ENCODE measurements around the gene A2M.

Gene A2M

GRCh38 chr12:9095322-9095721 lies 20.4 kb downstream of the A2M start:
- Histone ChIP-seq H3K4me3 (ENCODE audit: low read depth in 1 of 2, low read length in 2 of 2) (no peak overlapping the region), H3K27ac (ENCODE audit: low read length) (no peak overlapping the region), H3K4me1 (ENCODE audit: control insufficient read depth in 1 of 2, insufficient read depth in 2 of 2, low read length in 2 of 2) (peaks cover 0 to 4% of the 10 kb centered on the region in 2 donors), H3K9me3 (ENCODE audit: control insufficient read depth in 1 of 2, low read length in 2 of 2) (no peaks in the 10 kb centered on the region), H3K36me3 (ENCODE audit: control insufficient read depth in 1 of 2, insufficient read depth in 2 of 2, low read length in 2 of 2) (peaks cover 42 to 54% of the 10 kb centered on the region in 2 donors), H3K27me3 (ENCODE audit: low read depth, low read length) (no peaks in the 10 kb centered on the region)

GRCh38 chr12:9094512-9095206 lies 21.1 kb downstream of the A2M start:
- Histone ChIP-seq H3K9me3 (ENCODE audit: control insufficient read depth in 1 of 2, low read length in 2 of 2) (no peaks in the 10 kb centered on the region), H3K27me3 (ENCODE audit: low read depth, low read length) (no peaks in the 10 kb centered on the region), H3K4me3 (ENCODE audit: low read depth in 1 of 2, low read length in 2 of 2) (no peak overlapping the region), H3K27ac (ENCODE audit: low read length) (no peak overlapping the region), H3K36me3 (ENCODE audit: control insufficient read depth in 1 of 2, insufficient read depth in 2 of 2, low read length in 2 of 2) (peaks cover 46 to 59% of the 10 kb centered on the region in 2 donors), H3K4me1 (ENCODE audit: control insufficient read depth in 1 of 2, insufficient read depth in 2 of 2, low read length in 2 of 2) (peaks cover 0 to 4% of the 10 kb centered on the region in 2 donors)

GRCh38 chr12:9091891-9092598 lies 23.7 kb downstream of the A2M start:
- Histone ChIP-seq H3K9me3 (ENCODE audit: control insufficient read depth in 1 of 2, low read length in 2 of 2) (no peaks in the 10 kb centered on the region), H3K27ac (ENCODE audit: low read length) (no peak overlapping the region), H3K36me3 (ENCODE audit: control insufficient read depth in 1 of 2, insufficient read depth in 2 of 2, low read length in 2 of 2) (peaks cover 48 to 51% of the 10 kb centered on the region in 2 donors), H3K27me3 (ENCODE audit: low read depth, low read length) (no peaks in the 10 kb centered on the region), H3K4me1 (ENCODE audit: control insufficient read depth in 1 of 2, insufficient read depth in 2 of 2, low read length in 2 of 2) (peaks cover 0 to 4% of the 10 kb centered on the region in 2 donors), H3K4me3 (ENCODE audit: low read depth in 1 of 2, low read length in 2 of 2) (no peak overlapping the region)

GRCh38 chr12:9090220-9090619 lies 25.5 kb downstream of the A2M start:
- H3K27ac ChIP-seq (ENCODE audit: low read length), result no peak overlapping the region
- H3K9me3 ChIP-seq (ENCODE audit: control insufficient read depth in 1 of 2, low read length in 2 of 2), result no peaks in the 10 kb centered on the region
- H3K27me3 ChIP-seq (ENCODE audit: low read depth, low read length), result no peaks in the 10 kb centered on the region
- no peak overlapping the region for H3K4me3 ChIP-seq (ENCODE audit: low read depth in 1 of 2, low read length in 2 of 2)
- H3K4me1 ChIP-seq (ENCODE audit: control insufficient read depth in 1 of 2, insufficient read depth in 2 of 2, low read length in 2 of 2), result peaks cover 0 to 4% of the 10 kb centered on the region in 2 donors
- peaks cover 44 to 51% of the 10 kb centered on the region in 2 donors for H3K36me3 ChIP-seq (ENCODE audit: control insufficient read depth in 1 of 2, insufficient read depth in 2 of 2, low read length in 2 of 2)

- Histone ChIP-seq H3K9me3 (ENCODE audit: control insufficient read depth in 1 of 2, low read length in 2 of 2) (peaks cover 0 to 5% of the 10 kb centered on the region in 2 donors), H3K36me3 (ENCODE audit: control insufficient read depth in 1 of 2, insufficient read depth in 2 of 2, low read length in 2 of 2) (peaks cover 38 to 58% of the 10 kb centered on the region in 2 donors), H3K4me1 (ENCODE audit: control insufficient read depth in 1 of 2, insufficient read depth in 2 of 2, low read length in 2 of 2) (no peaks in the 10 kb centered on the region), H3K27me3 (ENCODE audit: low read depth, low read length) (no peaks in the 10 kb centered on the region), H3K27ac (ENCODE audit: low read length) (no peak overlapping the region), H3K4me3 (ENCODE audit: low read depth in 1 of 2, low read length in 2 of 2) (no peak overlapping the region)
Measured at GRCh38 chr12:9087087-9087835, 28.5 kb downstream of the A2M start.

- H3K4me1 ChIP-seq (ENCODE audit: control insufficient read depth in 1 of 2, insufficient read depth in 2 of 2, low read length in 2 of 2), result no peaks in the 10 kb centered on the region
- peaks cover 38 to 57% of the 10 kb centered on the region in 2 donors for H3K36me3 ChIP-seq (ENCODE audit: control insufficient read depth in 1 of 2, insufficient read depth in 2 of 2, low read length in 2 of 2)
- H3K9me3 ChIP-seq (ENCODE audit: control insufficient read depth in 1 of 2, low read length in 2 of 2), result peaks cover 0 to 5% of the 10 kb centered on the region in 2 donors
- no peaks in the 10 kb centered on the region for H3K27me3 ChIP-seq (ENCODE audit: low read depth, low read length)
- no peak overlapping the region for H3K27ac ChIP-seq (ENCODE audit: low read length)
- no peak overlapping the region for H3K4me3 ChIP-seq (ENCODE audit: low read depth in 1 of 2, low read length in 2 of 2)
Measured at GRCh38 chr12:9086087-9086486, 29.6 kb downstream of the A2M start.

- Histone ChIP-seq H3K4me3 (ENCODE audit: low read depth in 1 of 2, low read length in 2 of 2) (no peak overlapping the region), H3K36me3 (ENCODE audit: control insufficient read depth in 1 of 2, insufficient read depth in 2 of 2, low read length in 2 of 2) (peaks cover 32 to 43% of the 10 kb centered on the region in 2 donors), H3K27me3 (ENCODE audit: low read depth, low read length) (no peaks in the 10 kb centered on the region), H3K4me1 (ENCODE audit: control insufficient read depth in 1 of 2, insufficient read depth in 2 of 2, low read length in 2 of 2) (no peaks in the 10 kb centered on the region), H3K9me3 (ENCODE audit: control insufficient read depth in 1 of 2, low read length in 2 of 2) (peaks cover 0 to 5% of the 10 kb centered on the region in 2 donors), H3K27ac (ENCODE audit: low read length) (no peak overlapping the region)
Measured at GRCh38 chr12:9084417-9084816, 31.3 kb downstream of the A2M start.

- Histone ChIP-seq H3K9me3 (ENCODE audit: control insufficient read depth in 1 of 2, low read length in 2 of 2) (peaks cover 0 to 5% of the 10 kb centered on the region in 2 donors), H3K27ac (ENCODE audit: low read length) (no peak overlapping the region), H3K27me3 (ENCODE audit: low read depth, low read length) (no peaks in the 10 kb centered on the region), H3K4me1 (ENCODE audit: control insufficient read depth in 1 of 2, insufficient read depth in 2 of 2, low read length in 2 of 2) (no peaks in the 10 kb centered on the region), H3K36me3 (ENCODE audit: control insufficient read depth in 1 of 2, insufficient read depth in 2 of 2, low read length in 2 of 2) (peaks cover 37 to 41% of the 10 kb centered on the region in 2 donors), H3K4me3 (ENCODE audit: low read depth in 1 of 2, low read length in 2 of 2) (no peak overlapping the region)
Measured at GRCh38 chr12:9083793-9084192, 31.9 kb downstream of the A2M start.

GRCh38 chr12:9081667-9082427 lies 33.9 kb downstream of the A2M start:
- H3K4me3 ChIP-seq (ENCODE audit: low read depth in 1 of 2, low read length in 2 of 2), result no peak overlapping the region
- no peaks in the 10 kb centered on the region for H3K4me1 ChIP-seq (ENCODE audit: control insufficient read depth in 1 of 2, insufficient read depth in 2 of 2, low read length in 2 of 2)
- H3K36me3 ChIP-seq (ENCODE audit: control insufficient read depth in 1 of 2, insufficient read depth in 2 of 2, low read length in 2 of 2), result peaks cover 41 to 53% of the 10 kb centered on the region in 2 donors
- H3K27me3 ChIP-seq (ENCODE audit: low read depth, low read length), result no peaks in the 10 kb centered on the region
- no peak overlapping the region for H3K27ac ChIP-seq (ENCODE audit: low read length)
- H3K9me3 ChIP-seq (ENCODE audit: control insufficient read depth in 1 of 2, low read length in 2 of 2), result peaks cover 0 to 5% of the 10 kb centered on the region in 2 donors

- Histone ChIP-seq H3K4me1 (ENCODE audit: control insufficient read depth in 1 of 2, insufficient read depth in 2 of 2, low read length in 2 of 2) (no peaks in the 10 kb centered on the region), H3K36me3 (ENCODE audit: control insufficient read depth in 1 of 2, insufficient read depth in 2 of 2, low read length in 2 of 2) (peaks cover 49 to 53% of the 10 kb centered on the region in 2 donors)
Measured at GRCh38 chr12:9079883-9080675, 35.6 kb downstream of the A2M start.

More at GRCh38 chr12:9079883-9080675, 35.6 kb downstream of the A2M start:
- Histone ChIP-seq H3K9me3 (ENCODE audit: control insufficient read depth in 1 of 2, low read length in 2 of 2) (peaks cover 0 to 5% of the 10 kb centered on the region in 2 donors), H3K4me3 (ENCODE audit: low read depth in 1 of 2, low read length in 2 of 2) (no peak overlapping the region), H3K27ac (ENCODE audit: low read length) (no peak overlapping the region), H3K27me3 (ENCODE audit: low read depth, low read length) (no peaks in the 10 kb centered on the region)
